Upper lobe of left lung (tissue), 6 donors: ENCODE measurements around the gene OTUD4. TPM values are rescaled to one million over a fixed set of nuclear protein-coding genes. Genes with fewer than 3 reads are reported as not detected.

Source experiments
- ATAC-seq, 2 donors: fragments of 200-7000 bp; cut with Tn5 transposase; one replicate each; pipeline ENCODE4 v1.9.1; 2022; ENCODE audit warnings: mild to moderate bottlenecking in 2 of 2, moderate library complexity in 2 of 2; ENCODE audit not compliant: low FRiP score in 2 of 2
- DNase-seq, 2 donors: peaks; one replicate each; pipeline ENCODE4 v3.0.0-alpha.2; 2019 to 2020
- H3K27ac ChIP-seq, 4 donors: fragments of 200-600 bp; sonication (generic); one replicate each; pipeline ENCODE4 v1.5.1; 2016 to 2019
- H3K27me3 ChIP-seq, 4 donors: fragments of 200-600 bp; sonication (generic); one replicate each; pipeline ENCODE4 v1.5.1; 2017 to 2019
- H3K36me3 ChIP-seq, 4 donors: fragments of 200-600 bp; sonication (generic); one replicate each; pipeline ENCODE4 v1.5.1; 2016 to 2019
- H3K4me1 ChIP-seq, 4 donors: fragments of 200-600 bp; sonication (generic); one replicate each; pipeline ENCODE4 v1.5.1; 2018 to 2019
- H3K4me3 ChIP-seq, 4 donors: fragments of 200-600 bp; sonication (generic); one replicate each; pipeline ENCODE4 v1.5.1; 2017 to 2019; ENCODE audit warnings: mild to moderate bottlenecking in 2 of 4, moderate library complexity in 1 of 4
- H3K9me3 ChIP-seq, 4 donors: fragments of 200-600 bp; sonication (generic); one replicate each; pipeline ENCODE4 v1.5.1; 2018 to 2019
- EP300 ChIP-seq, 4 donors: sonication (generic); formaldehyde crosslinking; IDR thresholded peaks; one replicate each; pipeline ENCODE4 v1.5.1; 2017; ENCODE audit warnings: antibody characterized with exemption in 4 of 4, control low read depth in 2 of 4
- POLR2A ChIP-seq, 4 donors: fragments of 450-650 bp; IDR thresholded peaks; one replicate each; pipeline ENCODE4 v1.5.1; 2016 to 2017; ENCODE audit warnings: antibody characterized with exemption in 4 of 4, mild to moderate bottlenecking in 2 of 4
- POLR2AphosphoS5 ChIP-seq, 2 donors: sonication (generic); formaldehyde crosslinking; IDR thresholded peaks; one replicate each; pipeline ENCODE4 v1.5.1; 2017; ENCODE audit warnings: antibody characterized with exemption in 2 of 2
- WGBS, 2 donors: methylation state at CpG; one replicate each; pipeline ENCODE4 v1.1.5; 2017 to 2018; 5-methylcytosine and 5-hydroxymethylcytosine counted together
- total RNA-seq, 6 donors: library from RNA; depleted of rRNA in 4 of 6; stranded (reverse); fragments of >200 nt in 4 of 6; gene quantifications; one replicate each; pipeline versions ENCODE4 v1.1.0 to v1.2.1, GENCODE V29; 2016 to 2021
- TF ChIP-seq, protein P1 (sequence below), 6 experiments: fragments of 450-650 bp in 4 of 6; fragments of 200-600 bp in 2 of 6; sonication (generic) in 2 of 6; IDR thresholded peaks; one replicate each; pipeline ENCODE4 v1.5.1; 2016 to 2019; ENCODE audit warnings: antibody characterized with exemption in 6 of 6
- donor health status: DM: no; HTN: no; CAD: no; lungs with moderate emphysema.
- donor health status: DM: no; HTN: yes; CAD: no; lungs with severe emphysema.

Gene OTUD4
- total RNA-seq, 6 donors from 2014 or later = 36.9 to 76.5 (median 40.3) TPM

DNA sequence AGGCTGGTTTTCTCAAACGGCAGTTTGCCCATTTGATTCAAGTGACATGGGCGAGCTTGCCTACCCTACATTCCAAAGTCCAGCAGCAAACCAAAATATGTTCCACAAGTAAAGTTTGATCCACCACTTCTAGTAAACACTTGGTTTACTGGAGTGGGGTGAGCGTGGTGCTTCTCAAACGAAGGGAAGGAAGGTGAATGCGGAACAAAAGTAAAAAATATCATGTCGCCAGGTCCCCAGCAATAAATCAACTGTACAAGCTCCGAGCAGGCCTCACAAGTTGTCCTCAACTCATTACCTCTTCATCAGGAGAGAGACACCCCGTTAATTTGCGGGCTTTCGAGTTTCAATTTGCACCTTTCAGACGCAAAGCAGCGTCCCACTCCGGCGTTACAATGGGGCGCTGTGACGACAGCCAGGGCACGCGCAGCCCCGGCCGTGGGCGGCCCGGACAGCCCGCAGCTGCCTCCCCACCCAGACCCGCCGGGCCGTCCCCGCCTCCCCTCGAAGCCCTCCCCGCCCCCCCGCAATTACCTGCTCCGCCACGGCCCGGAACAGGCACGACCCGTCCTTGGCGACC lies 1.0 kb downstream of the OTUD4 start:
- peak in 1 of 4 donors; percentile 26 for TF ChIP-seq EP300 (IDR thresholded peaks at IDR 0.05)
- TF ChIP-seq, protein P1, sequence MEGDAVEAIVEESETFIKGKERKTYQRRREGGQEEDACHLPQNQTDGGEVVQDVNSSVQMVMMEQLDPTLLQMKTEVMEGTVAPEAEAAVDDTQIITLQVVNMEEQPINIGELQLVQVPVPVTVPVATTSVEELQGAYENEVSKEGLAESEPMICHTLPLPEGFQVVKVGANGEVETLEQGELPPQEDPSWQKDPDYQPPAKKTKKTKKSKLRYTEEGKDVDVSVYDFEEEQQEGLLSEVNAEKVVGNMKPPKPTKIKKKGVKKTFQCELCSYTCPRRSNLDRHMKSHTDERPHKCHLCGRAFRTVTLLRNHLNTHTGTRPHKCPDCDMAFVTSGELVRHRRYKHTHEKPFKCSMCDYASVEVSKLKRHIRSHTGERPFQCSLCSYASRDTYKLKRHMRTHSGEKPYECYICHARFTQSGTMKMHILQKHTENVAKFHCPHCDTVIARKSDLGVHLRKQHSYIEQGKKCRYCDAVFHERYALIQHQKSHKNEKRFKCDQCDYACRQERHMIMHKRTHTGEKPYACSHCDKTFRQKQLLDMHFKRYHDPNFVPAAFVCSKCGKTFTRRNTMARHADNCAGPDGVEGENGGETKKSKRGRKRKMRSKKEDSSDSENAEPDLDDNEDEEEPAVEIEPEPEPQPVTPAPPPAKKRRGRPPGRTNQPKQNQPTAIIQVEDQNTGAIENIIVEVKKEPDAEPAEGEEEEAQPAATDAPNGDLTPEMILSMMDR (IDR thresholded peaks at IDR 0.05) = no peak
- peak in 3 of 4 donors; percentile 14 to 72 (median 51) for TF ChIP-seq POLR2A (IDR thresholded peaks at IDR 0.05)
- peak; percentile 57 to 84 for TF ChIP-seq POLR2AphosphoS5 (IDR thresholded peaks at IDR 0.05)
- DNase-seq (peak; percentile 85 to 95), ATAC-seq (peak; percentile 82 to 84)
- Histone ChIP-seq H3K36me3 (no peaks in the 10 kb centered on the region), H3K9me3 (no peaks in the 10 kb centered on the region), H3K4me1 (peaks cover 18 to 36% (median 31%) of the 10 kb centered on the region in 4 donors), H3K4me3 (peak overlapping the region; percentile 56 to 88 (median 81)), H3K27ac (peak overlapping the region; percentile 95 to 99 (median 97)), H3K27me3 (no peaks in the 10 kb centered on the region)
- 0% methylated on average over 10 to 22 of the region's 36 CpGs for WGBS, 2 donors

DNA sequence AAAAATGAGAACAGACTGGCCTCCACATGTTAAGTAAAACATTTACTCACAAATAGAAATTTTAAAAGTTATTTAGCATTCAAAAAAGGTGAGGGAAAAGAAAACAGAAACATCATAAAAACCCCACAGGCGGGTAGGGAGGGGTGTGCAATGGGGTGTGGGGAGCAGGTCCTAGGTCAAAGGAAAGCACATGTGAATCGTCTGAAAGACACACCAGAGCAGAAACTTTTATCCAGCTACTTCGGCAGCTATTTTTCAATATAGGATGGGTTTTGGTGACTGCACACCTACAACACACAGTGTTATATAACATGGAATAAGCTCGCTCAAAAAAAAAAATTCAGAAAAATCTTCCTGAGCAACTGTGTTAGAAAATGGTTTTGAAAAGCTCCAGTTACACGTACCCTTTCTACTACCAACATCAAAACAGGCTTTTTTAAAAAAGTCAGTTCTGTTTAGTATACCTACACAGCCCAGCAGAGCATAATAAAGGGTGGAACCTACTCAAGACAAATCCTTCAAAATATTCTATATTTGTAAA lies 1.6 kb downstream of the OTUD4 start:
- ATAC-seq = no peak

DNA sequence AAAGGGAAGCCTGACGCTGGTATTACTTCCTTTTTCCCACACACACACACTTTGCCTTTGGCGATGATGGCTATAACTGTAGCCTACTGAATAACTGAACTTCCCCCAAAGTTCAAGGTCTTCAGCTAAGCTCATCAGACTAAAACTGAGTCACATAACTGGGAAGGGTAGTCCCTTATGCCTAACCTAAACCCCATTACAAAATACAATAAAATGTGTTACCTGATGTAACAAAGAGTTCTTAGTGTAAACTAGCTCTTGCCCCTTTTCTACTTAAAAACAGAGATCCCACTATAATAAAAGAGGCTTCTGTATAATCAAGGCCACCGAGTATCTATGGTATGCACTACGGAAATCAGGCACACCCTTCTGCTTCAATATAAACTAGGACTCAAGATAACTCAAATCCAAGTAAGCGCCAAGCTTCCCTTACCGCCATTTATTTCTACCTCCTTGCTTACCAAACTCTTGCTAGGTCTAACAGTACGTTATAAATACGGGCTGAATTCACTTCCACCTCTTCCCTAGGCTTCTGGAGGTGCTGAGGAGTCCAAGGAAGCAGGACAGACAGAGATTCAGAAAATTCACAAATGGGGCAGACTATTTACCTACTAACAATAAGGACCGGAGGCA lies 2.4 kb downstream of the OTUD4 start:
- Histone ChIP-seq H3K4me1 (peaks cover 18 to 37% (median 32%) of the 10 kb centered on the region in 4 donors), H3K27me3 (no peaks in the 10 kb centered on the region), H3K36me3 (no peaks in the 10 kb centered on the region), H3K4me3 (peak overlapping the region; percentile 56 to 88 (median 81)), H3K27ac (peak overlapping the region; percentile 95 to 99 (median 97)), H3K9me3 (no peaks in the 10 kb centered on the region)
- DNase-seq (no peak), ATAC-seq (no peak)
- TF ChIP-seq, protein P1 (IDR thresholded peaks at IDR 0.05) = no peak
- peak in 1 of 2 donors; percentile 8 for TF ChIP-seq POLR2AphosphoS5 (IDR thresholded peaks at IDR 0.05)
- 7 to 9% methylated on average over 9 of the region's 9 CpGs for WGBS, 2 donors

More for the DNA sequence above, 1.6 kb downstream of the OTUD4 start:
- no peaks in the 10 kb centered on the region for H3K27me3 ChIP-seq
- peak overlapping the region; percentile 56 to 88 (median 81) for H3K4me3 ChIP-seq
- H3K27ac ChIP-seq = peak overlapping the region; percentile 95 to 99 (median 97)
- WGBS, 2 donors = 3 to 5% methylated on average over 5 of the region's 5 CpGs
- no peaks in the 10 kb centered on the region for H3K9me3 ChIP-seq
- peaks cover 18 to 36% (median 31%) of the 10 kb centered on the region in 4 donors for H3K4me1 ChIP-seq
- TF ChIP-seq, protein P1 (IDR thresholded peaks at IDR 0.05) = no peak
- TF ChIP-seq EP300 (IDR thresholded peaks at IDR 0.05) (no peak), POLR2A (IDR thresholded peaks at IDR 0.05) (no peak), POLR2AphosphoS5 (IDR thresholded peaks at IDR 0.05) (no peak)
- DNase-seq = no peak
- no peaks in the 10 kb centered on the region for H3K36me3 ChIP-seq

DNA sequence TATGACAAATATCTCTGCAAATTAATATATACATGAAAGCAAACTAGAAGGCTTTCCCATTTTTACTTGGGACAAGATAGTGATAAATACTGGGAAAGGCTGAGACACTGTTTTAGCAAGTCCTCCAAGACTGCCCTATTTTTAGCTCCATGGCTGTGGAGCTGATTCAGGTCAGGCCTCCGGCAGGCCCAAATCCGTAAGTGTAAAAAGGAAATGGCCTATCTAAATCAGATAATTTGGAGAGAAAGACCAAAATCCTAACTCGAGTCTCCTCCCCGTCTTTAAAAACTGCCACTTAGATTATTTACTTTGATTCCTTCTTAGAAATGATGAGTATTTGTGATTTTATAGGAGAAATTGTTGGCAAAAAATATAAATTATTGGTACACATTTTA lies 2.9 kb downstream of the OTUD4 start:
- H3K27ac ChIP-seq = peak overlapping the region; percentile 95 to 99 (median 97)
- H3K36me3 ChIP-seq = no peaks in the 10 kb centered on the region
- no peak for ATAC-seq
- WGBS, 2 donors = 0 to 1% methylated on average over 4 of the region's 4 CpGs
- H3K27me3 ChIP-seq = no peaks in the 10 kb centered on the region
- DNase-seq = no peak
- no peaks in the 10 kb centered on the region for H3K9me3 ChIP-seq
- peak overlapping the region in 3 of 4 donors; percentile 77 to 88 (median 85) for H3K4me3 ChIP-seq
- H3K4me1 ChIP-seq = peaks cover 18 to 42% (median 32%) of the 10 kb centered on the region in 4 donors
- TF ChIP-seq, protein P1 (IDR thresholded peaks at IDR 0.05) = no peak
- TF ChIP-seq POLR2A (IDR thresholded peaks at IDR 0.05) (no peak), EP300 (IDR thresholded peaks at IDR 0.05) (no peak), POLR2AphosphoS5 (IDR thresholded peaks at IDR 0.05) (no peak)
